K562 (cell line): ENCODE measurements around the gene NT5C. TPM values are rescaled to one million over a fixed set of nuclear protein-coding genes. Genes with fewer than 3 reads are reported as not detected.

Source experiments
- ARID4B ChIP-seq: sonication (generic); formaldehyde crosslinking; IDR thresholded peaks from 2 replicates; pipeline ENCODE4 v1.8.0; 2022; ENCODE audit warnings: mild to moderate bottlenecking, missing genetic modification reagents
- ELK3 ChIP-seq: fragments of 450-650 bp; formaldehyde crosslinking; IDR thresholded peaks from 2 replicates; pipeline ENCODE4 v1.4.0; 2020; ENCODE audit warnings: mild to moderate bottlenecking
- NFIC ChIP-seq: fragments of 450-650 bp; IDR thresholded peaks from 2 replicates; pipeline ENCODE4 v1.6.1; 2017; ENCODE audit warnings: mild to moderate bottlenecking, inconsistent platforms
- THAP12 ChIP-seq: fragments of 250-450 bp; sonication (Bioruptor Pico); IDR thresholded peaks from 2 replicates; pipeline ENCODE4 v1.9.0; 2021; ENCODE audit warnings: mild to moderate bottlenecking, inconsistent platforms
- polyA plus RNA-seq, 8 experiments: library from polyadenylated mRNA; depleted of rRNA in 4 of 8; stranded (reverse) in 5 of 8; unstranded in 3 of 8; fragments of >200 nt; fragmentation: Nextera tagmentation in 2 of 8; fragmentation: Illumina TruSeq in 1 of 8; extraction: Ambion mirVana in 2 of 8; extraction: Trizol in 1 of 8; gene quantifications; 2 replicates each; pipeline versions ENCODE4 v1.2.1 to v1.2.3, GENCODE V29; 2011 to 2014; ENCODE audit warnings: inconsistent platforms in 1 of 8, missing spikeins in 1 of 8
- total RNA-seq, 7 experiments: library from RNA; depleted of rRNA in 6 of 7; stranded (reverse); fragments of >200 nt in 6 of 7; fragmentation: Illumina TruSeq in 2 of 7; extraction: Trizol in 2 of 7; gene quantifications; 2 replicates each; pipeline versions ENCODE4 v1.2.1 to v1.2.3, GENCODE V29; 2011 to 2021; ENCODE audit warnings: low replicate concordance in 1 of 7
- TF ChIP-seq, protein P1 (sequence below): sonication (generic); formaldehyde crosslinking; IDR thresholded peaks from 2 replicates; pipeline ENCODE4 v1.9.0; 2022; ENCODE audit warnings: mild to moderate bottlenecking, missing genetic modification reagents

The NT5C gene
- total and polyA plus RNA-seq, 9 of the 15 experiments (the other 6 are each of a cell fraction or from before 2014, with no cell fraction given), result 2.9 to 205 (median 45.0) TPM

- TF ChIP-seq ARID4B (CRISPR knock-in tag) (no peak), ELK3 (CRISPR knock-in tag) (no peak), THAP12 (no peak), NFIC (peak; percentile 91)
- TF ChIP-seq, protein P1, sequence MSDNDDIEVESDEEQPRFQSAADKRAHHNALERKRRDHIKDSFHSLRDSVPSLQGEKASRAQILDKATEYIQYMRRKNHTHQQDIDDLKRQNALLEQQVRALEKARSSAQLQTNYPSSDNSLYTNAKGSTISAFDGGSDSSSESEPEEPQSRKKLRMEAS (CRISPR knock-in tag), result no peak
Observed at GRCh38 chr17:75090871-75091854, 40.4 kb downstream of the NT5C start (continued).
